ENCODE results near the gene ALKBH6. TPM values are rescaled to one million over a fixed set of nuclear protein-coding genes. Genes with fewer than 3 reads are reported as not detected.

The ALKBH6 gene
- total and polyA plus RNA-seq, 9 of the 15 experiments (the other 6 are each of a cell fraction or from before 2014, with no cell fraction given), result 0.67 to 62.0 (median 34.5) TPM

- TF ChIP-seq, protein P1, sequence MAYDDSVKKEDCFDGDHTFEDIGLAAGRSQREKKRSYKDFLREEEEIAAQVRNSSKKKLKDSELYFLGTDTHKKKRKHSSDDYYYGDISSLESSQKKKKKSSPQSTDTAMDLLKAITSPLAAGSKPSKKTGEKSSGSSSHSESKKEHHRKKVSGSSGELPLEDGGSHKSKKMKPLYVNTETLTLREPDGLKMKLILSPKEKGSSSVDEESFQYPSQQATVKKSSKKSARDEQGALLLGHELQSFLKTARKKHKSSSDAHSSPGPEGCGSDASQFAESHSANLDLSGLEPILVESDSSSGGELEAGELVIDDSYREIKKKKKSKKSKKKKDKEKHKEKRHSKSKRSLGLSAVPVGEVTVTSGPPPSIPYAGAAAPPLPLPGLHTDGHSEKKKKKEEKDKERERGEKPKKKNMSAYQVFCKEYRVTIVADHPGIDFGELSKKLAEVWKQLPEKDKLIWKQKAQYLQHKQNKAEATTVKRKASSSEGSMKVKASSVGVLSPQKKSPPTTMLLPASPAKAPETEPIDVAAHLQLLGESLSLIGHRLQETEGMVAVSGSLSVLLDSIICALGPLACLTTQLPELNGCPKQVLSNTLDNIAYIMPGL (CRISPR knock-in tag; IDR thresholded peaks at IDR 0.05), result no peak
- TF ChIP-seq PTRF (tag; IDR thresholded peaks at IDR 0.05) (no peak), SMC3 (conservative IDR thresholded peaks at IDR 0.05; ENCODE audit: insufficient read depth, low read depth, low read length) (peak; percentile 36; the same call in 1 of the 2 replicates), MCM2 (IDR thresholded peaks at IDR 0.05; ENCODE audit: low read depth) (no peak), TRIM24 (IDR thresholded peaks at IDR 0.05) (no peak), POLR2A (conservative IDR thresholded peaks at IDR 0.05) (no peak), BCOR (IDR thresholded peaks at IDR 0.05) (no peak), GTF2B (IDR thresholded peaks at IDR 0.05; ENCODE audit: extremely low read depth, insufficient read length) (no peak), WHSC1 (IDR thresholded peaks at IDR 0.05; ENCODE audit: low read length) (no peak), ZNF175 (CRISPR knock-in tag; IDR thresholded peaks at IDR 0.05; ENCODE audit: low read depth) (no peak), TEAD1 (CRISPR knock-in tag; IDR thresholded peaks at IDR 0.05) (peak in 1 of 2 experiments; percentile 82; a peak in 1 of 4 replicates), E2F3 (CRISPR knock-in tag; IDR thresholded peaks at IDR 0.05) (no peak), MTA3 (IDR thresholded peaks at IDR 0.05; ENCODE audit: borderline replicate concordance) (no peak), ELF4 (CRISPR knock-in tag; IDR thresholded peaks at IDR 0.05) (no peak), THRAP3 (IDR thresholded peaks at IDR 0.05; ENCODE audit: borderline replicate concordance) (no peak)
- TF ChIP-seq, protein P2, sequence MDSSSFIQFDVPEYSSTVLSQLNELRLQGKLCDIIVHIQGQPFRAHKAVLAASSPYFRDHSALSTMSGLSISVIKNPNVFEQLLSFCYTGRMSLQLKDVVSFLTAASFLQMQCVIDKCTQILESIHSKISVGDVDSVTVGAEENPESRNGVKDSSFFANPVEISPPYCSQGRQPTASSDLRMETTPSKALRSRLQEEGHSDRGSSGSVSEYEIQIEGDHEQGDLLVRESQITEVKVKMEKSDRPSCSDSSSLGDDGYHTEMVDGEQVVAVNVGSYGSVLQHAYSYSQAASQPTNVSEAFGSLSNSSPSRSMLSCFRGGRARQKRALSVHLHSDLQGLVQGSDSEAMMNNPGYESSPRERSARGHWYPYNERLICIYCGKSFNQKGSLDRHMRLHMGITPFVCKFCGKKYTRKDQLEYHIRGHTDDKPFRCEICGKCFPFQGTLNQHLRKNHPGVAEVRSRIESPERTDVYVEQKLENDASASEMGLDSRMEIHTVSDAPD (CRISPR knock-in tag; IDR thresholded peaks at IDR 0.05), result no peak
- TF ChIP-seq, protein P3, sequence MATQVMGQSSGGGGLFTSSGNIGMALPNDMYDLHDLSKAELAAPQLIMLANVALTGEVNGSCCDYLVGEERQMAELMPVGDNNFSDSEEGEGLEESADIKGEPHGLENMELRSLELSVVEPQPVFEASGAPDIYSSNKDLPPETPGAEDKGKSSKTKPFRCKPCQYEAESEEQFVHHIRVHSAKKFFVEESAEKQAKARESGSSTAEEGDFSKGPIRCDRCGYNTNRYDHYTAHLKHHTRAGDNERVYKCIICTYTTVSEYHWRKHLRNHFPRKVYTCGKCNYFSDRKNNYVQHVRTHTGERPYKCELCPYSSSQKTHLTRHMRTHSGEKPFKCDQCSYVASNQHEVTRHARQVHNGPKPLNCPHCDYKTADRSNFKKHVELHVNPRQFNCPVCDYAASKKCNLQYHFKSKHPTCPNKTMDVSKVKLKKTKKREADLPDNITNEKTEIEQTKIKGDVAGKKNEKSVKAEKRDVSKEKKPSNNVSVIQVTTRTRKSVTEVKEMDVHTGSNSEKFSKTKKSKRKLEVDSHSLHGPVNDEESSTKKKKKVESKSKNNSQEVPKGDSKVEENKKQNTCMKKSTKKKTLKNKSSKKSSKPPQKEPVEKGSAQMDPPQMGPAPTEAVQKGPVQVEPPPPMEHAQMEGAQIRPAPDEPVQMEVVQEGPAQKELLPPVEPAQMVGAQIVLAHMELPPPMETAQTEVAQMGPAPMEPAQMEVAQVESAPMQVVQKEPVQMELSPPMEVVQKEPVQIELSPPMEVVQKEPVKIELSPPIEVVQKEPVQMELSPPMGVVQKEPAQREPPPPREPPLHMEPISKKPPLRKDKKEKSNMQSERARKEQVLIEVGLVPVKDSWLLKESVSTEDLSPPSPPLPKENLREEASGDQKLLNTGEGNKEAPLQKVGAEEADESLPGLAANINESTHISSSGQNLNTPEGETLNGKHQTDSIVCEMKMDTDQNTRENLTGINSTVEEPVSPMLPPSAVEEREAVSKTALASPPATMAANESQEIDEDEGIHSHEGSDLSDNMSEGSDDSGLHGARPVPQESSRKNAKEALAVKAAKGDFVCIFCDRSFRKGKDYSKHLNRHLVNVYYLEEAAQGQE (IDR thresholded peaks at IDR 0.05; ENCODE audit: borderline replicate concordance), result peak; percentile 38; the same call in 1 of the 2 replicates
- TF ChIP-seq, protein P3 (CRISPR knock-in tag; IDR thresholded peaks at IDR 0.05; ENCODE audit: low read depth), result no peak
- TF ChIP-seq, protein P4, sequence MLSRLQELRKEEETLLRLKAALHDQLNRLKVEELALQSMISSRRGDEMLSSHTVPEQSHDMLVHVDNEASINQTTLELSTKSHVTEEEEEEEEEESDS (CRISPR knock-in tag; IDR thresholded peaks at IDR 0.05), result no peak
Measured at GRCh38 chr19:36060430-36060829, 46.4 kb upstream of the ALKBH6 start (continued).

Data from K562 (cell line).